ENCODE data around the gene OPCML.

Gene OPCML

DNA sequence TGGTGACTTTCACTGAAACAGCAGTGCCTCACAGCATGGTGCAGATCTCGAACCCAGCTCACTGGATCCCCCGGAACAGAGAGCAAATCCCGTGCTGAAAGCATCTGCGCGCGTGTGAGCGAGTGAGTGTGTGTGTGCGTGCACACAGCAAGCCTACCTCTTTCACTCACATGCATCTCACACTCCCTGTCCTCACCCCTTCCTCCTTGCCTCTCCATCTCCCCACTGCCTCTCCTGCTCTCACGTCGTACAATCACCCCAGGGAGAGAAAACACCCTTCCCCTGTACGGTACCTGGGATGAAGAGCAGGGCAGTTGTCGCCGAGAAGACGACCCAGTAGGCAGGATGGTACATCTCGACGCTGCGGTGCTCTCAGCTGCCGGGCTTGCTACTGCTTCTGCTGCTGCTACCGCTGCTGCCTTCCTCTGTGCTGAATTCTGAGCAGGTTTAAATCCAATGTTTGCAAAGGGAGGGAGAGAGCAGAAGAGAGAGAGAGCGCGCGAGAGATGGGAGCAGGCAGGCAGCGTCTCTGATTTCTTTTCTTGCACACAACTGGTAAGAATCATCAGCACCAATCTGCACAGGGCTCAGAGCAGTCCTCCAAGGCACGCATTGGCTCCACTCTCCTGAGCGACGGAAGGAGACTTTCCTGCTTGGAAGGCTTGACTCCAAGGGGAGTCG is at the start of gene OPCML:
Gene OPCML (minus strand): TSS at position 531 of the 681 bp plus-strand sequence.
- DNase-seq (ENCODE audit: low spot score) = no peak

DNA sequence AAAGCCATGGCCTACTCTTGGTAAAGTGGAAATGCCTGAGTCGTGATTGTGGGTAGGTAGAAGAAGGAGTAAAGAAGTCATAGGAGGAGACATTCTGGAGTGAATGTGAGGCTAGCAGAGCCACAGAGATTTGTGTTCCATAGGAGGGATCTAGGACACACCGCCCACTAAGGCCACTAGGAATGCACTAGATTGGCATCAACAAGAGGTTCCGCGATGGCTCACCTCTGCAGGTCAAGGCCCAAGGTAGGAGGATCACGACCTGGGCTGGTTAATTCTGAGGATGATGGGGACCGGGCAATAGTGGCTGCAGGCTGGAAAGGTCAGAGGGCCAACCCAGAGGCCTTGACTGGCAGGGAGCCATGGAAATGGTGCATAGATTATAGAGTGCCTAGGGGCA is 48.8 kb upstream of the OPCML start:
- no peak for DNase-seq (ENCODE audit: low spot score)

DNA sequence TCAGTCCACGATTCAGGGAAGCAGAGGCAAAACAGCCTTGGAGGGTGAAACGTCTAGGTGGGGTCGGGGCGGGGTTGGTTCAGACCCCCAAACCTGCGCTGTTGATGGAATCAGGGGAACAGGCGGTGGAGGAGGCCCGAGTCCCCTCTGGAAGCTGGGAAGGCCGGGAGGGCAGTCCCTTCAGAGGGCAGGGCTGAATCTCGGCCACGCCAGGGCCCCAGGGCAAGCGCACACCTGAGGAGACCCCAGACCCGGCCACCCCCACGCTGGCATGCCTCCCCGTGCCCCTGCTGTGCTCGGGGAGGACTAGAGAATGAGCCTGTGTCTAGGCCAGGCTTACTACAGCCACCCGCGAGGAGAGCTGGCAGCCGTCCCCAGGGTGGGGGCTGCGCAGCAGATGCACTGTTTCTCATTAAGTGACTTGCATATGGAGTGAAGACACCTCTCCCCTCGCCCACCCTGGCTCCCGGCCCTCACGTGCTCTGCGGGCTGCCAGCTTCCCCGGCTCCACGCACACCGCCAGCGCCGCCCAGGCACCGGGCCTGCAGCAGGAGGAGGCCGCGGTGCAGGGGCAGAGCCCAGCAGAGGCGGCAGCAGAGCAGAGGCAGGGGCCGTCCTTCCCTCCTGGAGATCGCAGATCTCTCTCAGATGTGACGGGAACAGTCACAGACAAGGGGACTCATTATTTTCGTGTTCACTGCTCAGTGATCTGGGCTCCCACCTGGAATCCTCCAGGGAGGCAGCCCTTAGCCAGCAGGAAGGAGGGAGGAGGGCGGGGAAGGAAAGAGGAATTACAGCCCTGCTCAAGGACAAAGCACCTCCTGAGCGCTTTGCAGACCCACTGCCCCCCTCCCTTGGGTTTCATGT is 47.1 kb upstream of the OPCML start:
- no peak for DNase-seq (ENCODE audit: low spot score)

DNA sequence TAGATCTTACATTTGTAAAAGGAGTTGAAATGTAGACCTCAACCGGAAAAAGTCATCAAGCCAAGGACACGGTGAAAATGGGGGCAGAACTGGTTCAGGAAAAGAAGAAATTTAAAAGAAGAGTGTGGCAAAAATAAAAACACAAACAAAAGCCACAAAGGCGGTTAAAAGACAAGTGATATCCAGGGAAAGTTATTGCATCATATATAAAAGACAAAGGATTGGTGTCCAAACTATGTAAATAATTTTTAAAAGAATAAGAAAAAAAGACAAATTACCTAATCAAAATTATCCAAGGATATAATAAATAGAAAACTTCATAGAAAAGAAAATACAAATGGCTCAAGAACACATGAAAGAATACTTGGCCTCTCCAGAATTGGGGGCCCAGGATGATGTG is 45.1 kb upstream of the OPCML start:
- DNase-seq (ENCODE audit: low spot score) = no peak

DNA sequence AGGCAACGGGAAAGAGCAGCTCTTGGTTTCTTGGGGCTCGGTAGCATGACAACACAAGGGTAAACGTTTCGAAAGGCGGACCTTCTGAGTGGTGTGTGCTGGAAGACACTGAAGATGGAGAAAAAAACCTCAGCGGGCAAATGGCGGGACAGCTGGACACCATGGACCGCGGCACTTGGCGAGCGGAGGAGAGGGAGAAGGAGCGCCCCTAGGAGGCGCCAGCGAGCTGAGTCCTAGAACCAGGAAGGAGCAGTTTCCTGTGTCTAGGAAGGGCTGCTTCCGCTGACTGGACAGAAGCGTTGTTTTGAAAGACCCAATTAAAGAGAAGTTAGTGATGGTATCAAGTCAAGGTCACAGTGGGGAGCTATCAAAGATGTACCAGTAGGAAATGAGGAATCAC is 44.0 kb upstream of the OPCML start:
- no peak for DNase-seq (ENCODE audit: low spot score)

DNA sequence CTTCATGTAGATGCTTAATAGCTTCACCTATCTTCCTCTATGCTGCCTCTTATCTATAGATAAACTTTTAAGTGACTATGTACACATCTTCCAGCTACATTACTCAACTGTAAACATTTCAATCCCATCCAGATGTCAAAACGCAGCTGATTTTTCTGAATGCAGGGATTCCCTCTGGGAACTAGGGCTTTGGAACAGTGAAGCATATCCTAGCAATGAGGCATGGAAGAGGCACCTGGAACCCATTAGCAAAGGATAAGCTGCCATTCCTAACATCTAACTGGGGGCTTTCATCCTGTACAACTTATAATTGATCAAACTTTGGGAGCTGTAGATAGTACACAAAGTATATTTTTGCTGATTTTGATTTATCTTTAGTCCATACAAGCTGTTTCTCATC is 40.8 kb upstream of the OPCML start:
- no peak for DNase-seq (ENCODE audit: low spot score)

DNA sequence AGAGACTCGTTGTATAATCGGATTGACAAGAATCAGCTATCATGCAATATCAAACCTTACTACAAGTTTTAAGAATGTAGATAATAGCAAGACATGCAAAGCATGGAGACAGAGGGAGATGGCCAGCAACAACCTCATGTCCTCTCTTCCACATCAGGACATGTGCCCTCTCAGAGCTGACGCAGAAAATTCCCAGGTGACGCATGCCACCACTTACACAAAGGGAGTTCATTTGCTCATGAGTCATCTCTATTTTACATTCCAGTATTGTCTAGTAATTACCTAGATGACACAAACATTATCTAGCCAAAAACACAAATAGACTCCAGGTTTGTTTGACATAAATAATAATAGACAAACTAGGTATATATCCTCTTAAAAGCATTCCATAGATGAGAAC is 38.1 kb upstream of the OPCML start:
- DNase-seq (ENCODE audit: low spot score) = no peak

DNA sequence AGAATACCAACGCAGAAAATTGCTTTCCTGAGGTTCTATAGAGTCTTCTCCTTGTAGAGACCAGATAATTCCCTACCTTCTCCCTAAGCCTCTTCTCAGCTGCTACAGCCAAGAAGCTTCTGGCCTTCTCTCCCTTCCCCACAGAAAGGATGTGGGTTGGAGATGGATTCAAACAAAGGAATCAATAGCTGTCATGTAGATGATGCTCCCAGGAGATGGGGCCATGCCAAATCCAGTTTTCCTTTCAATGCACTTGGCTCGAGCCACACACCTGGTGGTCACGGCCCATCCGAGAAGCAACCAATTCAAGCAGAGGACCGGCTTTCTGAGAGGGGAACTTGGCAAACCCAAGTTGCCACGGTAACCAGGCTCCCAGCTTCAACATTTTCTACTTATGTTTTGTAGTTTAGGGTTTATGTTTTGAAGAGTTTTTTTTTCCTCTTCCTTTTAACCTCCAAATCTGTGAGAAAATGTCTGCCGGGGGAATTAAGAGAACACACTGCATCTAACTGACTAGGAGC is 31.3 kb upstream of the OPCML start:
- DNase-seq (ENCODE audit: low spot score) = no peak

DNA sequence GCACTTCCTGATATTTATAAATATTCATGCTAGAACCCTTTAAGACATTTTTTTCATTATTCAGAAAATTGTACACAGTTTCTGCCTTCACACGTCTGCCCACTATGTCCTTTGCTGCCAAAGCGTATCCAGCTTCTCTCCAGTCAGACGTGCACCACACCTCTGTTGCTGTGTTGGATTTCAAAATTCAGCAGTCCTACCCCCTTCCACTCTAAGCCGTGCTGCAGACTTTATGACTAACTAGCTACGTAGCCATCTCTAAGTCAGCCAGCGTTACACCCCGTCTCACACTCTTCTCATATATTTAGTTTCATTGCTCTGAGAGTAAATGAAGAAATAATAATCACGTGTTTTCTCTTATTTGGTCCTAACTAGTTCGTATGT is 28.2 kb upstream of the OPCML start:
- no peak for DNase-seq (ENCODE audit: low spot score)

DNA sequence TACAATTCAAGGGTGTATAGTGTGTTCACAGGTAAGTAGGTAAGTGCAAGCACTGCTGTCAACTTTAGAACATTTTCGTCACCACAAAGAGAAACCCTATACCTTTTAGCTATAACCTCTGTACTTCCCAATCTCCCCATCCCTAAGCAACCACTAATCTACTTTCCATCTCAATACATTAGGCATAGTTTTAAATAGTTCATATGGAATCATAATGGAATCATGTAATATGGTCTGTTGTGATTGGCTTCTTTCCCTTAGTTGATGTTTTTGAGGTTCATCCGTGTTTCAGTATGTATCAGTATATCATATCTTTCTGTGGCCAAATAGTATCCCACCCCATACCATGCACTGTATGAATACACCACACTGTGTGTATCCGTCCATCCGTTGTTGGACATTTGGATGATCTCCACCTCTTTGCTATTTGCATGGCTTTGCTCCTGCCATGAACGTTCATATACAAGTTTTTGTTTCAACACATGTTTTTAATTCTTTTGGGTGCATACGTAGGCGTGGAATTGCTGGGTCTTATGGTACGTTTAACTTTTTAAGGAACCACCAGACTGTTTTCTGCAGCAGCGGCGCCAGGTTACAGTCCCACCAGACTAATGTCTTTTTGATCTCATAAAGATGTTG is 27.7 kb upstream of the OPCML start:
- DNase-seq (ENCODE audit: low spot score) = no peak

DNA sequence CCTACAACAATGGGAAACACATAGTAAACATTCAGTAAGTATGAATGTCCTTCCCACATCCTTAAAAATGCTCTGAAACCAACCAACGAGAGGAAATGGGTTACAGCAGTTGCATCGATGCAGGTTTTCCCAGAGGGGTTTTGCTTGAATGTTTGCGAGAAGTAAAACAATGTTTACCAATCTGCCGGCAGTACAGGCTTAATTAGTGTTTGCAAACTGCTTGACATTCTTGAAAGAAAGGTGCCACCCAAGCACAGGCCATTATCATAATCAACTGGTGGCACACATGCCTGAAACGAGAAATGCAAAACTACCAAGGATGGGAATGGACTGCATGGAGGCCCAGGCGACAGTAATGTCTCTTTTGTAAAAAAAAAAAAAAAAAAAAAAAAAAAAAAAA is 27.1 kb upstream of the OPCML start:
- DNase-seq (ENCODE audit: low spot score) = no peak

DNA sequence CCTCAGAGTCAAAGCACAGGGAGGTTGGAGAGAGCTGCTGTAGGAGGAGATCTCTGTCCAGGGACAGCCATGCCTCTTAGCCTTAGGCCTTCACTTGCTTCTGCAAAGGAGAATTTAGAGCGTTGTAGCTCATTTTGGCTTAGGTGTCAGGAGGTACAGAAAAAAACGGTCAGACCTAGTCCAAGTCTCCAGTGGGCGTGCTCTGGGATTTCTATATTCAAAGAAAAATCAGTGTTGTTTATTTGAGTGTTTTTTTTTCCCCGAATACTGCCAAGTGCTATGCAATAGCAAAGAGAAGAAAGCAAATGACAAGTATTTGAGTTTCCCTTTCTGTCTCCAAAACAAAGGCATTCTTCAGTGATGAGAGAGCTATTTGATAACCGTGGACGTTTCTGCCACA is 22.7 kb upstream of the OPCML start:
- DNase-seq (ENCODE audit: low spot score) = no peak

DNA sequence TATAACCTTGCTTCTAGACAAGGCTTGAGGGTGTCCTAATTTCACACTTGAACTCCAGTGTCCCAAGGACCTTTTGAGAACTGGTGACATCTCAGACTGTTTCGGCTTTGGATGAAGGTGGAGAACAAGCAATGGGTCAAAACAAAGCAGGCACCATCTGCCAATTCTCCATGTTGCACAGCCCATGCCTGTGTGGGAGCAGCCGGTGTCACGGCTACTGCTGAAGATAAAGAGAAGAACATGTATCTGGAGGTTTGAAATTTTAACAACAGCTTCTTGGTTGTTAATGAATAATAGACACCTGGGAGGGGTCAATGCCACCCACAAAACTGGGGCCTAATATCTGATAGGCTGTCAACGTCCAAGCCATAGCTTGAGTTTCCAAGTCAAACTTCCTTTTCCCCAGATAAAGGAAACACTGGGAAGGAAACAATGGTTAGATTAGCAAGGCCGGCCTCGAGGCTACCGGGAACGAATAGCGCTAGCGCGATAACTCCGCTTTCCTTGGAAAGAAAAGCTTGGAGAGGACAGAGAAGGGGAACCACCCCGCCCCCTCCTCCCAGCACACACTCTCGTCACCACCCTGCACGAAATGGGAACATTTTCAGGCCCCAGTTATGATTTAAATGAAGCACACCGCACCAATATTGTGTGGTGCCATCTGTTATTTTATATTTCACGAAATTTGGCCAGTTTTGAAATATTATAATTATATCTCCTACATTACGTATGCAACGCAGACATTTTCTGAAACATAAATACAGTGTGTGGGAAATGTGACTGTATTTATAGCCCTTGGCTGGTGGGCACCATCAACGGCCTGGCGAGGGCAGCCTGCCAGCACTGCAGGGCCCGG is 21.8 kb upstream of the OPCML start:
- no peak for DNase-seq (ENCODE audit: low spot score)

DNA sequence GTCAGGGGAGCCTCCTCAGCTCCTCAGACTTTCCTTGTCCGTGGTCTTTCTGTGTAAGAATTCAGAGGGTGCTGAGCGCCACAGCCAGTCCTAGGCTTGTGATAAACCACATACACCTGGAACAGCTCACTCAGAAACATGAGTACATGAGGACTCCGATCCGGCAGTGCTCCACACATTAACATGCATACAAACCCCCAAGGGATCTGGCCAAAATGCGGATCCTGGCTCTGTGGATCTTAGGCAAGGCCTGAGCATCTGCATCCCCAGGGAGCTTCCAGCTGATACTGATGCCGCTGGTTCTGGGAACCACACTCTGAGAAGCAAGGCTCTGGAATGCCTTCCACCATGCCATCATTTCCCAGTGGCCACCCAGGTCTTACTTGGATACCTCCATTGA is 20.6 kb upstream of the OPCML start:
- DNase-seq (ENCODE audit: low spot score) = no peak

DNA sequence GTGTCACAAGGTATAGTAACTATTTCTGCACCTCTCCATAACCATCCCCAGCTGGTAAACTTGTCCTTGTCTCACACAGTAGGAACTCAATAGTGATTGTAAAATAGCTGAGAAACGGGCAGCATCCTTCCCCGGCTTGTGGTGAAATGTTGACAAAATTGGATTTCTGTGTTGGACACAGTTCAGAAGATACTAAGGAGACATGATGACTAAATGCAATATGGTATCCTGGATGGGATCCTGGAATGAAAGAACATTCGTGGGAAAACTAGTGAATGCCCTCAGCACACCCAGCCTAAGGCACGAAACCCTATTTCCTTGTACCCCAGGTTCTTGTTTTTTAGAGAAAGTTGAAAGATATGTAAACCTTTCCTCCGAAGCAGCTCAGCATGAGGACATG is 18.8 kb upstream of the OPCML start:
- no peak for DNase-seq (ENCODE audit: low spot score)

DNA sequence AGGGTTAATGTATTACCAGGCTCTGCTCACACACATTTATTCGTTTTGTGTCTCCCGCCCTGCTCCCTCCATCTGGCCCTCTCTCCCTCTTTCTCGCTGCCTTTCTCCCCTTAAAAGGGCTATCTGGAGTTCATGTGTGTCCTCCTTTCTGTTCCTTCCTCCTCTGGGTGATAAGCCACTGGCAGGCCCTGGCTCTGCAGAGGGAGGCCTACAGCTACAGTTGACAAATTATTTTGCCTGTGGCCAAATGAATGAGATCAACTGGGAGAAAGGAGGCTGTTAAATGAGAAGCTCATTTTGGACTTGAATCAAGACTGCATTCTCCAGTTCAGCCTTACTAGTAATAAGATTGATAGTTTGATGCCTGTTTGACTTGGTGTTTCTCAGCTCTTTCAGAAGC is 17.5 kb upstream of the OPCML start:
- DNase-seq (ENCODE audit: low spot score) = no peak

DNA sequence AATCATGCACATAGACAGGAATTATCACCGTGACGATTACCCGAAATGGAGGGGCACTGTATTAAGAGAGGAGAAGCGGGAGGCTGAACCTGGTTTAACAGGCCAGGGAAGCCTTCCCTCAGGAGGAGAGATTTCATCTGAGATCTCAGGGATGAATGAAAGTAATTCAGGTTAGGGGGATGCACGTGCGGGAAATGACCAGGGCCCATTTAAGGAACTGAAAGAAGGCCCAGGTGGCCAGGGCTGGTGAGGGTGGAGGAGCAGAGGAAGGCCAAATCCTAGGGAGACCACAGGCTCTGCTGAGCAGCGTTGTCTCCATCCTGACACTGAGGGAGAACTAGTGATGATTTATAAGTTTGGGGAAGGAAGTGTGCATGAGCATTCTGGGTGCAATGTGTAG is 16.3 kb upstream of the OPCML start:
- DNase-seq (ENCODE audit: low spot score) = no peak

DNA sequence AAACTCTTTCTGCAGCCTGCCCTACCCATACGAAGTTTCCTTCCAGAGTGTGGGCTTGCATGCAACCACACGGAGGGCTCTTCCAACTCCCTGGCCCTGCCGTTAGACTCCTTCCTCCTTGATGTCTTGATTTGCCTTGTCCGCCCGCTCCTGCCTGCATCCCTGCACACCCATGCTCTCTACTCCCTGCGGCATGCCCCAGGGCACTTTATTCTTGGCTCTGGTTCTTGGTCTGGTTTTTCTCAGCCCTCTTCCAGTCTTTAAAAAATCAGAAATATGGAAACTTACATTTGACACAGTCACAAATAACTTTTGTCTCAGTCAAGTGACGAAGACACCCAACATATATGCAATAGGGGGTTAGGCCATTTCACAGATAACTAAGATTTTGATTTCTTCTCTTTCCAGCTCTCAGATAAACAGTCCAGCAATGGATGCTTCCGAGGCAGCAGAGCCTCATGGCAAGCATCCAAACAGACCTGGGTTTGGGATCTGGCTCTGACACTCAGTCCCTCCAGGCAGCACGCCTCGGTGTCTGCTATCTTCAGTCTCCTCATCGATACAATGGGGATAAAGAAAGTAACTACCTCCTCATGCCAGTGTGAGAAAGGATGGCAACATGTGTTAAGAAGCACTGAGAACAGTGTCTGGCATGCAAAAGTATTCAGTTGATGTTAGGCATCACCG is 15.7 kb upstream of the OPCML start:
- DNase-seq (ENCODE audit: low spot score) = no peak

DNA sequence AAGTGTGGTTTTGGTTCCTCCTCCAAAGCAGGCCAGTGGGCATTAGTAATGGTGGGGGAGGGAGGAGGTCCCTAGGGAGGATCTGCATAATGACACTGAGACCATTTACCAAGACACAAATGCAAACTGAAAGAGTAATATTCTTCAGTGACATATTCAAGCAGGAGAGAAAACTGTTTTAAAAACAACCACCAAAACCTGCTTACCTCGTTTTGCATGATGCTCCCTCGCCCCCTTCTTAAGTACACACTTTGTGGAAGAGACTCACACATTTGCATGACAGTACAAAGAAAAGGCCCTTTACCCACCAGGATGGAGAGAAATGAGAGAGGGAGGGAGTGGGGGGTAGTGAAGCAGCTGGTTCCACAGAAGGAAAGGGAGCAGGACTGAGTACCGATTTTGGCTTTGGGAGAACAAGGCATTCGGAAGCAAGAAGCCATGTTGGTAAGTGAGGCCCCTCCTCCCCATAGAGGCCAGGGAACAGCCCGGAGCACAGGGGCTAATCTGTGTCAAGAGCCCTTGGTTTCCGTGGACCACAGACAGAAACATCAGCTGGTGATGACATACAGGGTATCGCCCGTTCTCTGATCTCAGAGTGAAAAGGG is 13.0 kb upstream of the OPCML start:
- no peak for DNase-seq (ENCODE audit: low spot score)

DNA sequence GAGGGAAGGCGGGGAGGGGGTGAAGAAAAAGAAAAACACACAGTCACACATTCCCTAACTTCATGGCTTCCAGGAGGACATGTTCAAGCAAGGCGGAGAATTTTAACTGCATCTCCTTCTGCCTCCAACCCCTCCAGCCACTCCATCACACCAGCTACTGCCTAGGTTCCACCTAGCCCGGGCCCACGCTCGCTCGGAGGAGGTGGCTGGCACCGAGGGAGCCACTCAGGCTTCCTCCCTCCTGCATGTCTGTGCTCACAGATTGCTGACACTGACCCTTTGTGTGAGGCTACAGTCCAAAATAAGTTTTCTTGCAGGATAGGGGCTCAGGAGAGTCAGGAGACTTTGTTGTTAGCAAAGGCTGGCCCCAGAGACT is 9.4 kb upstream of the OPCML start:
- no peak for DNase-seq (ENCODE audit: low spot score)

All from hematopoietic multipotent progenitor cell treated with erythropoietin and hydrocortisone succinate and interleukin-3 and kit ligand, for 17 days (in vitro differentiated cells).